ENCODE results near the gene CTNNBL1. TPM values are rescaled to one million over a fixed set of nuclear protein-coding genes. Genes with fewer than 3 reads are reported as not detected.

The CTNNBL1 gene
- total RNA-seq, 1 experiment from 2014 or later = 71.2 TPM

DNA sequence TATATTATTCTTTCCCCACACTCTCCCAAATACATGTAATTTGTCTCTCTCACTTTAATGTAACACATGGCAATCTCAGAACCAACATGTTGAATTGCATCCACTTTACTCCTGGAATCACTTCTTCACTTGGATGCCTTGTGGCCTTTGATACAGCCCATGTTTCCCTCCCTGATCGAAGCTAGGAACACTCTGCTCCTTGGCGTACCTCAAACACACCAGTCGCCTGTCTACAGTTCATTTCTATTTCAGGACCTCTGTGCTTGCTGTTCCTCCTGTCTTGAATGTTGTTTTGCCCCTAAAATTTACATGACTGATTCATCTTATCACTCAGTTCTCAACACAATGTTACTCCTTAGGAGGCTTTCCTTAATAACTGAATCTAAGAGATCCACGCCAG, 106.8 kb downstream of the CTNNBL1 start:
- Histone ChIP-seq H3K4me3 (ENCODE audit: low read depth in 2 of 2, low read length in 2 of 2) (no peak overlapping the region), H3K4me1 (ENCODE audit: control insufficient read depth, insufficient read depth, low read length) (no peaks in the 10 kb centered on the region), H3K27me3 (ENCODE audit: control insufficient read depth, insufficient read depth, low read length) (no peaks in the 10 kb centered on the region), H3K9me3 (ENCODE audit: control insufficient read depth, insufficient read depth, low read depth, low read length) (no peaks in the 10 kb centered on the region), H3K27ac (ENCODE audit: low read length) (no peak overlapping the region), H3K36me3 (ENCODE audit: control insufficient read depth, insufficient read depth, low read length) (no peaks in the 10 kb centered on the region)
- in situ Hi-C loops (cut with HindIII; ENCODE audit: low pct_unique_long_range_greater_than_20kb, low sequenced_read_pairs) = no loop called here
- intact Hi-C loops (cut with micrococcal nuclease; ENCODE audit: unreplicated experiment) = no loop called here
- POLR2A ChIA-PET = no interaction called here
- TF ChIP-seq POLR2AphosphoS5 (IDR thresholded peaks at IDR 0.05; ENCODE audit: low read depth, low read length) = no peak
- TF ChIP-seq SIN3A (IDR thresholded peaks at IDR 0.05; ENCODE audit: borderline replicate concordance, insufficient read depth, low read depth, low read length) = no peak
- DNase-seq (ENCODE audit: low read depth, low spot score) (no peak), ATAC-seq (no peak)
- no TSS peak for BruUV-seq (replicated peaks)
- CTCF ChIA-PET = no interaction called here

DNA sequence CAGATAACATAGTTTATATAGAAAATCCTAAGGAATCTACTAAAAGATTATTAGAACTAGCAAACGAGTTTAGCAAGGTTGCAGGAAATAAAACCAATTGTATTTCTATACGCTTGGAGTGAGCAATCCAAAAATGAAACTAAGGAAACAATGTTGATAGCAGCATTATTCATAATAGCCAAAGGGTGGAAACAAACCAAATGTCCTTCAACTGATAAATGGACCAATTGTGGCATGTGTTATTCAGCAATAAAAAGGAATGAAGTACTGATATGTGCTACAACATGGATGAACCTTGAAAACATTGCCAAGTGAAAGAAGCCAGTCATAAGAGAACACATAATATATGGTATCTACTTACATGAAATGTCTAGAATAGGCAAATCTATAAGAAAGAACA, 108.1 kb downstream of the CTNNBL1 start:
- no peaks in the 10 kb centered on the region for H3K9me3 ChIP-seq (ENCODE audit: control insufficient read depth, insufficient read depth, low read depth, low read length)
- ChIA-PET POLR2A (no interaction called here), CTCF (no interaction called here)
- in situ Hi-C loops (cut with HindIII; ENCODE audit: low pct_unique_long_range_greater_than_20kb, low sequenced_read_pairs) (no loop called here), intact Hi-C loops (cut with micrococcal nuclease; ENCODE audit: unreplicated experiment) (no loop called here)
- no TSS peak for BruUV-seq (replicated peaks)
- no peak for ATAC-seq
- H3K4me3 ChIP-seq (ENCODE audit: low read depth in 2 of 2, low read length in 2 of 2) = no peak overlapping the region
- no peak overlapping the region for H3K27ac ChIP-seq (ENCODE audit: low read length)
- no peaks in the 10 kb centered on the region for H3K36me3 ChIP-seq (ENCODE audit: control insufficient read depth, insufficient read depth, low read length)
- TF ChIP-seq TCF7L2 (IDR thresholded peaks at IDR 0.05; ENCODE audit: low read depth, low read length) (no peak), SIN3A (IDR thresholded peaks at IDR 0.05; ENCODE audit: borderline replicate concordance, insufficient read depth, low read depth, low read length) (no peak), POLR2AphosphoS5 (IDR thresholded peaks at IDR 0.05; ENCODE audit: low read depth, low read length) (no peak), CTCF (IDR thresholded peaks at IDR 0.05) (no peak)
- TF ChIP-seq, protein P1, sequence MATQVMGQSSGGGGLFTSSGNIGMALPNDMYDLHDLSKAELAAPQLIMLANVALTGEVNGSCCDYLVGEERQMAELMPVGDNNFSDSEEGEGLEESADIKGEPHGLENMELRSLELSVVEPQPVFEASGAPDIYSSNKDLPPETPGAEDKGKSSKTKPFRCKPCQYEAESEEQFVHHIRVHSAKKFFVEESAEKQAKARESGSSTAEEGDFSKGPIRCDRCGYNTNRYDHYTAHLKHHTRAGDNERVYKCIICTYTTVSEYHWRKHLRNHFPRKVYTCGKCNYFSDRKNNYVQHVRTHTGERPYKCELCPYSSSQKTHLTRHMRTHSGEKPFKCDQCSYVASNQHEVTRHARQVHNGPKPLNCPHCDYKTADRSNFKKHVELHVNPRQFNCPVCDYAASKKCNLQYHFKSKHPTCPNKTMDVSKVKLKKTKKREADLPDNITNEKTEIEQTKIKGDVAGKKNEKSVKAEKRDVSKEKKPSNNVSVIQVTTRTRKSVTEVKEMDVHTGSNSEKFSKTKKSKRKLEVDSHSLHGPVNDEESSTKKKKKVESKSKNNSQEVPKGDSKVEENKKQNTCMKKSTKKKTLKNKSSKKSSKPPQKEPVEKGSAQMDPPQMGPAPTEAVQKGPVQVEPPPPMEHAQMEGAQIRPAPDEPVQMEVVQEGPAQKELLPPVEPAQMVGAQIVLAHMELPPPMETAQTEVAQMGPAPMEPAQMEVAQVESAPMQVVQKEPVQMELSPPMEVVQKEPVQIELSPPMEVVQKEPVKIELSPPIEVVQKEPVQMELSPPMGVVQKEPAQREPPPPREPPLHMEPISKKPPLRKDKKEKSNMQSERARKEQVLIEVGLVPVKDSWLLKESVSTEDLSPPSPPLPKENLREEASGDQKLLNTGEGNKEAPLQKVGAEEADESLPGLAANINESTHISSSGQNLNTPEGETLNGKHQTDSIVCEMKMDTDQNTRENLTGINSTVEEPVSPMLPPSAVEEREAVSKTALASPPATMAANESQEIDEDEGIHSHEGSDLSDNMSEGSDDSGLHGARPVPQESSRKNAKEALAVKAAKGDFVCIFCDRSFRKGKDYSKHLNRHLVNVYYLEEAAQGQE (IDR thresholded peaks at IDR 0.05; ENCODE audit: insufficient read depth in 1 of 2, low read depth in 2 of 2, low read length in 1 of 2) = no peak
- DNase-seq (ENCODE audit: low read depth, low spot score) = no peak
- H3K4me1 ChIP-seq (ENCODE audit: control insufficient read depth, insufficient read depth, low read length) = no peaks in the 10 kb centered on the region
- H3K27me3 ChIP-seq (ENCODE audit: control insufficient read depth, insufficient read depth, low read length) = no peaks in the 10 kb centered on the region

DNA sequence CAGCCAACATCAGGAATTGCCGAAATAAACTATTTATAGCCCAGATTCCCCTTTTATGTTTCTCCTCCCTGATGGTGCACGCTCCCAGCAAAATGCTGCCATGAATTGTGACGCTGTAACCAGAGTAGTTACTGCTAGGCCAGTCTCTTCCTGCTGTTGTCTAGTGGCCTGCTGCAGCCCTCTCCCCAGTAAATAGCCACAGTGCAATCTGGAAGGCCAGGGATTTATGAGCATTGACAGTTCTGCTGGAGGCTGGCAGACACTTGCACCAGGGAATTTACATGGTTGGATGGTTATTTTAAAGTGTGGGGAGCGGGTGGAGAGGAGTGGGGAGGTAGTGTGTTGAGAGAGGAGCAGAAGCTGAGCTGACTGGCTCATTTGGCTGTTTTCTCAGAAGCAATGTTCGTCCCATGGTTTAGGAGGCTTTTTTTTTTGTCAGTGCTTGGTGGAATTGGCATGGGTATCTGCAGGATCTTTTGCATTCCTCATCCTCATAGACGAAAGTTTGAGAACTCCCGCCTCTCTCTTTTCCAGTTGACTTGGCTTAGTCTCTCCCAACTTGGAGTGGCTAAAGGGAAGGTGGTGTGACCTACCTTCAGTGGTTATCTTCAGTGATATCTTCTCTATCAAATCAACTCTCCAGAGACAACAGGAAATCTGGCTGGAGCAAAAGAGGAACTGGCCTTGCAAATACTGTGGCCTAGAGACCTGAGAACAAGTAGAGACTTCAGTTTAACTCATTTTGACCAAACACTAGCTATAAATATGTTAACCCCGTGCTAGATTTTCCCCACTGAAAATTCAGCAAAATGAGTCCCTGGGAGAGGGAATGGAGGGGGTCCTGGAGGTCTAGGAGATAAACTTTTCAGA, 109.8 kb downstream of the CTNNBL1 start:
- H3K27ac ChIP-seq (ENCODE audit: low read length) = no peak overlapping the region
- no peaks in the 10 kb centered on the region for H3K36me3 ChIP-seq (ENCODE audit: control insufficient read depth, insufficient read depth, low read length)
- ChIA-PET CTCF (no interaction called here), POLR2A (no interaction called here)
- intact Hi-C loops (cut with micrococcal nuclease; ENCODE audit: unreplicated experiment) (no loop called here), in situ Hi-C loops (cut with HindIII; ENCODE audit: low pct_unique_long_range_greater_than_20kb, low sequenced_read_pairs) (no loop called here)
- no peak for ATAC-seq
- no peaks in the 10 kb centered on the region for H3K27me3 ChIP-seq (ENCODE audit: control insufficient read depth, insufficient read depth, low read length)
- no peaks in the 10 kb centered on the region for H3K9me3 ChIP-seq (ENCODE audit: control insufficient read depth, insufficient read depth, low read depth, low read length)
- H3K4me3 ChIP-seq (ENCODE audit: low read depth in 2 of 2, low read length in 2 of 2) = no peak overlapping the region
- no peak for TF ChIP-seq CTCF (IDR thresholded peaks at IDR 0.05)
- no peak for TF ChIP-seq POLR2AphosphoS5 (IDR thresholded peaks at IDR 0.05; ENCODE audit: low read depth, low read length)
- TF ChIP-seq, protein P1 (IDR thresholded peaks at IDR 0.05; ENCODE audit: insufficient read depth in 1 of 2, low read depth in 2 of 2, low read length in 1 of 2) = no peak
- TF ChIP-seq SIN3A (IDR thresholded peaks at IDR 0.05; ENCODE audit: borderline replicate concordance, insufficient read depth, low read depth, low read length) = no peak
- no TSS peak for BruUV-seq (replicated peaks)
- no peaks in the 10 kb centered on the region for H3K4me1 ChIP-seq (ENCODE audit: control insufficient read depth, insufficient read depth, low read length)
- DNase-seq (ENCODE audit: low read depth, low spot score) = no peak

All from Panc1 (cell line).